GM13977 (cell line): ENCODE measurements around the gene CRB2.

Experiments used
- DNase-seq: peaks from one replicate; pipeline ENCODE4 v3.0.0; 2012; ENCODE audit warnings: low spot score
- in situ Hi-C: fragments of 300-500 bp; cut with MboI; formaldehyde crosslinking; loops from one replicate; pipeline ENCODE4 v1.12.0; 2022; ENCODE audit warnings: low sequenced_read_pairs, low pct_unique_long_range_greater_than_20kb, mixed read lengths, inconsistent platforms; ENCODE audit not compliant: unreplicated experiment
- TF ChIP-seq, protein P1 (sequence below): IDR thresholded peaks from 2 replicates; pipeline ENCODE4 v1.5.1; 2012; ENCODE audit warnings: mild to moderate bottlenecking, control low read depth; ENCODE audit not compliant: insufficient read depth; ENCODE audit errors: extremely low read depth, missing control alignments

Gene CRB2

DNA sequence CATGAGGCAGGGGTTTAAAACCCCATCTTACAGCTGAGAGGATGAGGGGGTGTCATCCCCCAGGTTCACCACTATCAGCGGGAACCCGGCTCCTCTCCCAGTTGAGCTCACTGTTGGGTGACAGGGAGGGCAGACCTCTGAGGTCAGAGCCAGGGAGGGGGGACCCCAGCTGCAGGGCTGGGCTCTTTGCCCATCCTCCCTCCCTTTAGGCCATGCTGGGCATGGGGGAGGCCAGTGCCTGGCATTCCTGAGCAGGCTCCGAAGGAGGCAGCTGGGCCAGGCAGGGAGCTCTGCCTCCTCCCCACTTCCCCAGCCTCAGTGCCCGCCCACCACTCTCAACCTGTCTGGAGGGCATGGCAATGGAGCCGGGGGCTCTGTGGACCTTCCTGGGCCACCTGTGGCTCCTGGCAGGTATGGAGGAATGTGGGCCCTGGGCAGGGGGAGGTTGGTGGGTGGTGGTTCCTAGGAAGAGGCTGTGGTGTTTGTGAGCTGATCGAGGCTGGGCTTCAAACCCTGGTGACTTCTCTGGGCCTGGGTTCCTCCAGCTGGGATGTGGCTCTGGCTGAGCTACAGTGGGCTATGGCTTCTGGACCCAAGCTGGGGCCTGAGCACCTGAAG lies 12.6 kb downstream of the CRB2 start:
- in situ Hi-C loops, result loop anchor here (25.0 kb wide), 1 partner anchor 906 kb away; no protein-coding TSS in a partner anchor
- DNase-seq, result no peak
- TF ChIP-seq, protein P1, sequence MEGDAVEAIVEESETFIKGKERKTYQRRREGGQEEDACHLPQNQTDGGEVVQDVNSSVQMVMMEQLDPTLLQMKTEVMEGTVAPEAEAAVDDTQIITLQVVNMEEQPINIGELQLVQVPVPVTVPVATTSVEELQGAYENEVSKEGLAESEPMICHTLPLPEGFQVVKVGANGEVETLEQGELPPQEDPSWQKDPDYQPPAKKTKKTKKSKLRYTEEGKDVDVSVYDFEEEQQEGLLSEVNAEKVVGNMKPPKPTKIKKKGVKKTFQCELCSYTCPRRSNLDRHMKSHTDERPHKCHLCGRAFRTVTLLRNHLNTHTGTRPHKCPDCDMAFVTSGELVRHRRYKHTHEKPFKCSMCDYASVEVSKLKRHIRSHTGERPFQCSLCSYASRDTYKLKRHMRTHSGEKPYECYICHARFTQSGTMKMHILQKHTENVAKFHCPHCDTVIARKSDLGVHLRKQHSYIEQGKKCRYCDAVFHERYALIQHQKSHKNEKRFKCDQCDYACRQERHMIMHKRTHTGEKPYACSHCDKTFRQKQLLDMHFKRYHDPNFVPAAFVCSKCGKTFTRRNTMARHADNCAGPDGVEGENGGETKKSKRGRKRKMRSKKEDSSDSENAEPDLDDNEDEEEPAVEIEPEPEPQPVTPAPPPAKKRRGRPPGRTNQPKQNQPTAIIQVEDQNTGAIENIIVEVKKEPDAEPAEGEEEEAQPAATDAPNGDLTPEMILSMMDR, result no peak

DNA sequence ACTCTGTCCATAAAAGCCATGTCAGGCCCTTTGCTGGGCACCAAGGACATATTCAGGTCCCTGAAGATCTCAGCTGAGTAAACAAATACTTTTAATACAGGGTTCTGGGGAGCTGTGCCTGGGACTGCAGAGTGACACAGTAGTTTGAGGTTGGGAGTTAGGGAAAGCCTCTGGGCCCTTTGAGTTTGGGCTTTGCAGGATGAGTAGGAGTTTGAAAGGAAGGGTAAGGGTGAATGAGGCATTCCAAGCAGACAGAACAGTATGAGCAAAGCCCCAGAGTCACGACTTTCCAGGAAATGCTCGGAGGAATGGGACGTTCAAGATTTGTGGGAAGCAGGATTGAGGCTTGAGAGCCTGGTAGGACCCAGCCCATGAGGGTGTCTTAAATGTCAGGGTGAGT lies 13.3 kb downstream of the CRB2 start:
- TF ChIP-seq, protein P1, result no peak
- in situ Hi-C loops, result loop anchor here (25.0 kb wide), 1 partner anchor 907 kb away; no protein-coding TSS in a partner anchor
- DNase-seq, result no peak

DNA sequence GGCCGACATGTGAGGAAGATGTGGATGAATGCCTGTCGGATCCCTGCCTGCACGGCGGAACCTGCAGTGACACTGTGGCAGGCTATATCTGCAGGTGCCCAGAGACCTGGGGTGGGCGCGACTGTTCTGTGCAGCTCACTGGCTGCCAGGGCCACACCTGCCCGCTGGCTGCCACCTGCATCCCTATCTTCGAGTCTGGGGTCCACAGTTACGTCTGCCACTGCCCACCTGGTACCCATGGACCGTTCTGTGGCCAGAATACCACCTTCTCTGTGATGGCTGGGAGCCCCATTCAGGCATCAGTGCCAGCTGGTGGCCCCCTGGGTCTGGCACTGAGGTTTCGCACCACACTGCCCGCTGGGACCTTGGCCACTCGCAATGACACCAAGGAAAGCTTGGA lies 14.1 kb downstream of the CRB2 start:
- in situ Hi-C loops, result loop anchor here (25.0 kb wide), 1 partner anchor 908 kb away; no protein-coding TSS in a partner anchor
- TF ChIP-seq, protein P1, result no peak
- no peak for DNase-seq

DNA sequence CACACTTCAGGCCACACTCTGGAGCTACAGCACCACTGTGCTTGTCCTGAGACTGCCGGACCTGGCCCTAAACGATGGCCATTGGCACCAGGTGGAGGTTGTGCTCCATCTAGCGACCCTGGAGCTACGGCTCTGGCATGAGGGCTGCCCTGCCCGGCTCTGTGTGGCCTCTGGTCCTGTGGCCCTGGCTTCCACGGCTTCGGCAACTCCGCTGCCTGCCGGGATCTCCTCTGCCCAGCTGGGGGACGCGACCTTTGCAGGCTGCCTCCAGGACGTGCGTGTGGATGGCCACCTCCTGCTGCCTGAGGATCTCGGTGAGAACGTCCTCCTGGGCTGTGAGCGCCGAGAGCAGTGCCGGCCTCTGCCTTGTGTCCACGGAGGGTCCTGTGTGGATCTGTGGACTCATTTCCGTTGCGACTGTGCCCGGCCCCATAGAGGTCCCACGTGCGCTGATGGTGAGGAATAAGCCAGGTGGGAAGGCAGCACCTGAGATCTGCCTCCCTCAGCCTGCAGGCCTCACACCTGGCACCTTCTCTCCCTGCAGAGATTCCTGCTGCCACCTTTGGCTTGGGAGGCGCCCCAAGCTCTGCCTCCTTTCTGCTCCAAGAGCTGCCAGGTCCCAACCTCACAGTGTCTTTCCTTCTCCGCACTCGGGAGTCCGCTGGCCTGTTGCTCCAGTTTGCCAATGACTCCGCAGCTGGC lies 14.7 kb downstream of the CRB2 start:
- no peak for DNase-seq
- in situ Hi-C loops, result loop anchor here (25.0 kb wide), 1 partner anchor 908 kb away; no protein-coding TSS in a partner anchor
- TF ChIP-seq, protein P1, result no peak

DNA sequence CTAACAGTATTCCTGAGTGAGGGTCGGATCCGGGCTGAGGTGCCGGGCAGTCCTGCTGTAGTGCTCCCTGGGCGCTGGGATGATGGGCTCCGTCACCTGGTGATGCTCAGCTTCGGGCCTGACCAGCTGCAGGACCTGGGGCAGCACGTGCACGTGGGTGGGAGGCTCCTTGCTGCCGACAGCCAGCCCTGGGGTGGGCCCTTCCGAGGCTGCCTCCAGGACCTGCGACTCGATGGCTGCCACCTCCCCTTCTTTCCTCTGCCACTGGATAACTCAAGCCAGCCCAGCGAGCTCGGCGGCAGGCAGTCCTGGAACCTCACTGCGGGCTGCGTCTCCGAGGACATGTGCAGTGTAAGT lies 15.2 kb downstream of the CRB2 start:
- in situ Hi-C loops, result loop anchor here (25.0 kb wide), 1 partner anchor 909 kb away; no protein-coding TSS in a partner anchor
- TF ChIP-seq, protein P1, result no peak
- no peak for DNase-seq

DNA sequence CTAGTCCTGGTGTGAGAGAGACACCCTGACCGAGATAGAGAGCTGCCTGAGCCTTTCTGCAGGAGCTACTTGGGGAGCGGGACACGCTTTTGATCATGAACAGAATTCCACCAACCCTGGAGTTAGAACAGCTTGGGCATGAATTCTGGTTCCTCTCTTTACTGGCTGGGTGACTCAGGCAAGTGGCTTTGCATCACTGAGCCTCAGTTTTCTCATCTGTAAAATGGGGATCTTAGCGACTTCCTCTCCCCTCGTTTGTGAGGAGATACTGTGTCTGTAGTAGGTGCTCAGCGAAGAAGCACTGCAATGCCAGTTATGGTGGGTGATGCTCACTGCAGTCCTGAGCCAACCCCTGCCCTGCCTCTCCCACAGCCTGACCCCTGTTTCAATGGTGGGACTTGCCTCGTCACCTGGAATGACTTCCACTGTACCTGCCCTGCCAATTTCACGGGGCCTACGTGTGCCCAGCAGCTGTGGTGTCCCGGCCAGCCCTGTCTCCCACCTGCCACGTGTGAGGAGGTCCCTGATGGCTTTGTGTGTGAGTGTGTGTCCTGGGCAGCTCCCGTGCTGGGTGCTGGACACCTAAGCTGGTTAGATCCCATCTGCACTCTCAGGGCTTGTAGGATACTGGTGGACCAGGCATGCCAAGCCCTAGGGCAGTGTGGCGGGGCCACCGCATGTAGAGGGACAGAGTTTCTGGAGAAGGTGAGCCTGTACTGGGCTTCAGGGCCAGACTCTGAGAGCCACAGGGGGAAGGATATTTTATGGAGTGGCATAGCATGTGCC lies 16.0 kb downstream of the CRB2 start:
- TF ChIP-seq, protein P1, result no peak
- DNase-seq, result no peak
- in situ Hi-C loops, result loop anchor here (25.0 kb wide), 1 partner anchor 910 kb away; no protein-coding TSS in a partner anchor
